Testis (tissue), 3 donors: Measurements from ENCODE around the gene PPA1. TPM values are rescaled to one million over a fixed set of nuclear protein-coding genes. Genes with fewer than 3 reads are reported as not detected.
"Not testable (repeated sequence)": the region's sequence is repeated elsewhere in the genome, so short reads cannot be mapped to it uniquely, and the experiment has no call there.

Source experiments
- DNase-seq: peaks from one replicate; pipeline ENCODE4 v3.0.0-alpha.2; 2019
- H3K27ac ChIP-seq, 2 donors: fragments of 200-600 bp; sonication (generic); one replicate each; pipeline ENCODE4 v1.5.1; 2019
- H3K27me3 ChIP-seq: fragments of 200-600 bp; sonication (generic); one replicate; pipeline ENCODE4 v1.5.1; 2019
- H3K36me3 ChIP-seq: fragments of 200-600 bp; sonication (generic); one replicate; pipeline ENCODE4 v1.5.1; 2017; ENCODE audit warnings: low read depth; ENCODE audit errors: missing control alignments
- H3K4me1 ChIP-seq: fragments of 200-600 bp; sonication (generic); one replicate; pipeline ENCODE4 v1.5.1; 2019
- H3K4me3 ChIP-seq, 2 donors: fragments of 200-600 bp; sonication (generic); one replicate each; pipeline ENCODE4 v1.5.1; 2017 to 2019
- H3K9me3 ChIP-seq: fragments of 200-600 bp; sonication (generic); one replicate; pipeline ENCODE4 v1.5.1; 2017
- CTCF ChIP-seq, 3 experiments: fragments of 450-650 bp in 2 of 3; fragments of 200-600 bp in 1 of 3; sonication (generic) in 1 of 3; IDR thresholded peaks; one replicate each; pipeline ENCODE4 v1.5.1; 2016 to 2019; ENCODE audit warnings: antibody characterized with exemption in 3 of 3, mild to moderate bottlenecking in 2 of 3, moderate library complexity in 1 of 3
- POLR2A ChIP-seq: fragments of 450-650 bp; IDR thresholded peaks from one replicate; pipeline ENCODE4 v1.6.1; 2017; ENCODE audit warnings: antibody characterized with exemption, mild to moderate bottlenecking, moderate library complexity
- WGBS, 2 donors: methylation state at CpG; one replicate each; pipeline ENCODE4 v1.1.5; 2018; 5-methylcytosine and 5-hydroxymethylcytosine counted together
- intact Hi-C: fragments of 100-400 bp; cut with DNase I; formaldehyde crosslinking; loops from one replicate; pipeline ENCODE4 v1.15.1; 2023; ENCODE audit warnings: low total_unique reads
- polyA plus RNA-seq: library from polyadenylated mRNA; stranded (reverse); fragments of 350-450 nt; fragmentation: Illumina TruSeq; extraction: RNeasy Lipid Tissue Mini Kit (QIAGEN cat#74804); gene quantifications from one replicate; pipeline ENCODE4 v1.2.3, GENCODE V29; 2014; ENCODE audit warnings: low read depth, low replicate concordance; ENCODE audit not compliant: insufficient read depth
- total RNA-seq, 2 donors: library from RNA; depleted of rRNA; stranded (reverse); fragments of >200 nt; gene quantifications; one replicate each; pipeline ENCODE4 v1.2.3, GENCODE V29; 2016

Gene PPA1
- total and polyA plus RNA-seq, 3 donors from 2014 or later: 110 to 143 (median 136) TPM

- no peaks in the 10 kb centered on the region for H3K27me3 ChIP-seq
- WGBS, 2 donors: 44 to 53% methylated on average over 1 of the region's 1 CpG
- DNase-seq: no peak
Observed at GRCh38 chr10:70228491-70228890, 4.7 kb downstream of the PPA1 start.

GRCh38 chr10:70227548-70228320 is 5.5 kb downstream of the PPA1 start:
- H3K9me3 ChIP-seq: no peaks in the 10 kb centered on the region
- no peaks in the 10 kb centered on the region for H3K36me3 ChIP-seq
- peak overlapping the region in 1 of 2 donors; percentile 57 for H3K27ac ChIP-seq
- no peak overlapping the region for H3K4me3 ChIP-seq
- no peak for DNase-seq
- no peaks in the 10 kb centered on the region for H3K27me3 ChIP-seq
- H3K4me1 ChIP-seq: peaks cover 7% of the 10 kb centered on the region
- WGBS, 2 donors: 38 to 53% methylated on average over 3 of the region's 3 CpGs
- TF ChIP-seq POLR2A: no peak
- no peak for TF ChIP-seq CTCF (IDR thresholded peaks at IDR 0.05)
- intact Hi-C loops: no loop called here

More at GRCh38 chr10:70228491-70228890, 4.7 kb downstream of the PPA1 start:
- H3K27ac ChIP-seq: peak overlapping the region in 1 of 2 donors; percentile 57
- intact Hi-C loops: no loop called here
- no peak for TF ChIP-seq CTCF (IDR thresholded peaks at IDR 0.05)
- peaks cover 7% of the 10 kb centered on the region for H3K4me1 ChIP-seq
- no peaks in the 10 kb centered on the region for H3K36me3 ChIP-seq
- no peak overlapping the region for H3K4me3 ChIP-seq
- H3K9me3 ChIP-seq: no peaks in the 10 kb centered on the region

GRCh38 chr10:70223728-70224127 is 9.5 kb downstream of the PPA1 start:
- H3K4me1 ChIP-seq: no peaks in the 10 kb centered on the region
- TF ChIP-seq CTCF (IDR thresholded peaks at IDR 0.05): no peak
- no peak for TF ChIP-seq POLR2A
- no peaks in the 10 kb centered on the region for H3K9me3 ChIP-seq
- H3K27me3 ChIP-seq: no peaks in the 10 kb centered on the region
- H3K27ac ChIP-seq: no peak overlapping the region
- intact Hi-C loops: loop anchor here (5.0 kb wide), 1 partner anchor 139 kb away; no protein-coding TSS in a partner anchor
- 83 to 91% methylated on average over 2 of the region's 2 CpGs for WGBS, 2 donors
- H3K36me3 ChIP-seq: no peaks in the 10 kb centered on the region
- no peak for DNase-seq
- no peak overlapping the region for H3K4me3 ChIP-seq

- intact Hi-C loops: loop anchor here (5.0 kb wide), 1 partner anchor 139 kb away; no protein-coding TSS in a partner anchor
- H3K4me1 ChIP-seq, H3K27ac ChIP-seq, H3K4me3 ChIP-seq, H3K27me3 ChIP-seq, DNase-seq, H3K36me3 ChIP-seq, H3K9me3 ChIP-seq: not testable (repeated sequence)
- 83 to 90% methylated on average over 8 to 9 of the region's 9 CpGs for WGBS, 2 donors
Observed at GRCh38 chr10:70222811-70223447, 10.3 kb downstream of the PPA1 start.

- no peak for TF ChIP-seq CTCF (IDR thresholded peaks at IDR 0.05)
- TF ChIP-seq POLR2A: no peak
- Histone ChIP-seq H3K36me3 (no peaks in the 10 kb centered on the region), H3K4me1 (no peaks in the 10 kb centered on the region), H3K9me3 (no peaks in the 10 kb centered on the region), H3K4me3 (no peak overlapping the region), H3K27ac (no peak overlapping the region), H3K27me3 (no peaks in the 10 kb centered on the region)
- no peak for DNase-seq
- WGBS, 2 donors: 89 to 90% methylated on average over 3 of the region's 3 CpGs
- intact Hi-C loops: loop anchor here (5.0 kb wide), 1 partner anchor 140 kb away; no protein-coding TSS in a partner anchor
Observed at GRCh38 chr10:70222340-70222794, 10.9 kb downstream of the PPA1 start.
